ENCODE results near the gene KLF3. TPM values are rescaled to one million over a fixed set of nuclear protein-coding genes. Genes with fewer than 3 reads are reported as not detected.
A peak's percentile ranks its signal among the peaks of the same experiment; 100 is the strongest.

Gene KLF3
- total RNA-seq, 1 experiment from 2014 or later = 51.2 TPM

GRCh38 chr4:38688676-38689355 is 24.8 kb downstream of the KLF3 start:
- Mint-ChIP-seq H3K4me3 (ENCODE audit: unreplicated experiment) (no peak overlapping the region), H3K9me3 (ENCODE audit: unreplicated experiment) (no peaks in the 10 kb centered on the region), H3K27ac (ENCODE audit: low read depth, unreplicated experiment) (no peak overlapping the region), H3K27me3 (ENCODE audit: insufficient read depth, unreplicated experiment) (no peaks in the 10 kb centered on the region), H3K4me1 (ENCODE audit: insufficient read depth, unreplicated experiment) (peaks cover 5% of the 10 kb centered on the region), H3K36me3 (ENCODE audit: insufficient read depth, unreplicated experiment) (peaks cover 86% of the 10 kb centered on the region)
- CTCF ChIA-PET = interaction anchor here (0.7 to 1.0 kb wide), 3 partner anchors 12 to 509 kb away, joined by 3 to 5 read pairs (median 3); no protein-coding TSS in a partner anchor
- no TSS peak for BruUV-seq (replicated peaks)
- DNase-seq (ENCODE audit: unreplicated experiment) = no peak
- intact Hi-C loops (cut with micrococcal nuclease) = no loop called here
- TF ChIP-seq CTCF (IDR thresholded peaks at IDR 0.05; ENCODE audit: unreplicated experiment) = no peak
- POLR2A ChIA-PET = no interaction called here

GRCh38 chr4:38691251-38692008 is 27.4 kb downstream of the KLF3 start:
- Mint-ChIP-seq H3K9me3 (ENCODE audit: unreplicated experiment) (no peaks in the 10 kb centered on the region), H3K27me3 (ENCODE audit: insufficient read depth, unreplicated experiment) (no peaks in the 10 kb centered on the region), H3K36me3 (ENCODE audit: insufficient read depth, unreplicated experiment) (peaks cover 97% of the 10 kb centered on the region), H3K4me3 (ENCODE audit: unreplicated experiment) (no peak overlapping the region), H3K4me1 (ENCODE audit: insufficient read depth, unreplicated experiment) (peaks cover 5% of the 10 kb centered on the region), H3K27ac (ENCODE audit: low read depth, unreplicated experiment) (no peak overlapping the region)
- no peak for TF ChIP-seq CTCF (IDR thresholded peaks at IDR 0.05; ENCODE audit: unreplicated experiment)
- DNase-seq (ENCODE audit: unreplicated experiment) = no peak
- BruUV-seq (replicated peaks) = TSS peak; percentile 3
- CTCF ChIA-PET = interaction anchor here (0.6 to 1.7 kb wide), 4 partner anchors 15 to 629 kb away, joined by 4 to 5 read pairs (median 4); no protein-coding TSS in a partner anchor
- POLR2A ChIA-PET = interaction anchor here (1.1 to 1.8 kb wide), 6 partner anchors 17 to 512 kb away, joined by 3 to 6 read pairs (median 4); no protein-coding TSS in a partner anchor
- intact Hi-C loops (cut with micrococcal nuclease) = no loop called here

GRCh38 chr4:38692421-38692820 is 28.4 kb downstream of the KLF3 start:
- no peaks in the 10 kb centered on the region for H3K9me3 Mint-ChIP-seq (ENCODE audit: unreplicated experiment)
- no TSS peak for BruUV-seq (replicated peaks)
- no peak overlapping the region for H3K4me3 Mint-ChIP-seq (ENCODE audit: unreplicated experiment)
- H3K4me1 Mint-ChIP-seq (ENCODE audit: insufficient read depth, unreplicated experiment) = peaks cover 2% of the 10 kb centered on the region
- TF ChIP-seq CTCF (IDR thresholded peaks at IDR 0.05; ENCODE audit: unreplicated experiment) = no peak
- intact Hi-C loops (cut with micrococcal nuclease) = no loop called here
- no peak overlapping the region for H3K27ac Mint-ChIP-seq (ENCODE audit: low read depth, unreplicated experiment)
- ChIA-PET CTCF (interaction anchor here (0.6 to 1.7 kb wide), 4 partner anchors 16 to 67 kb away, joined by 3 to 5 read pairs (median 4); no protein-coding TSS in a partner anchor), POLR2A (interaction anchor here (1.0 to 1.8 kb wide), 6 partner anchors 18 to 513 kb away, joined by 3 to 6 read pairs (median 4); no protein-coding TSS in a partner anchor)
- no peaks in the 10 kb centered on the region for H3K27me3 Mint-ChIP-seq (ENCODE audit: insufficient read depth, unreplicated experiment)
- peaks cover 99% of the 10 kb centered on the region for H3K36me3 Mint-ChIP-seq (ENCODE audit: insufficient read depth, unreplicated experiment)
- DNase-seq (ENCODE audit: unreplicated experiment) = no peak

- intact Hi-C loops (cut with micrococcal nuclease) = no loop called here
- no peak overlapping the region for H3K4me3 Mint-ChIP-seq (ENCODE audit: unreplicated experiment)
- H3K4me1 Mint-ChIP-seq (ENCODE audit: insufficient read depth, unreplicated experiment) = no peaks in the 10 kb centered on the region
- H3K36me3 Mint-ChIP-seq (ENCODE audit: insufficient read depth, unreplicated experiment) = peaks cover 99% of the 10 kb centered on the region
- H3K27me3 Mint-ChIP-seq (ENCODE audit: insufficient read depth, unreplicated experiment) = no peaks in the 10 kb centered on the region
- no peaks in the 10 kb centered on the region for H3K9me3 Mint-ChIP-seq (ENCODE audit: unreplicated experiment)
- CTCF ChIA-PET = interaction anchor here (0.6 to 1.3 kb wide), 5 partner anchors 18 to 629 kb away, joined by 3 to 7 read pairs (median 3); no protein-coding TSS in a partner anchor
- peak overlapping the region; percentile 26 for H3K27ac Mint-ChIP-seq (ENCODE audit: low read depth, unreplicated experiment)
- BruUV-seq (replicated peaks) = no TSS peak
- no peak for DNase-seq (ENCODE audit: unreplicated experiment)
- POLR2A ChIA-PET = interaction anchor here (0.6 to 1.5 kb wide), 7 partner anchors 9 to 602 kb away, joined by 3 to 6 read pairs (median 4); no protein-coding TSS in a partner anchor
- TF ChIP-seq CTCF (IDR thresholded peaks at IDR 0.05; ENCODE audit: unreplicated experiment) = no peak
These were observed 29.6 kb downstream of the KLF3 start for GRCh38 chr4:38693569-38693968.

All from MCF 10A (cell line).